ENCODE measurements around the gene AFDN.

AFDN gene

DNA sequence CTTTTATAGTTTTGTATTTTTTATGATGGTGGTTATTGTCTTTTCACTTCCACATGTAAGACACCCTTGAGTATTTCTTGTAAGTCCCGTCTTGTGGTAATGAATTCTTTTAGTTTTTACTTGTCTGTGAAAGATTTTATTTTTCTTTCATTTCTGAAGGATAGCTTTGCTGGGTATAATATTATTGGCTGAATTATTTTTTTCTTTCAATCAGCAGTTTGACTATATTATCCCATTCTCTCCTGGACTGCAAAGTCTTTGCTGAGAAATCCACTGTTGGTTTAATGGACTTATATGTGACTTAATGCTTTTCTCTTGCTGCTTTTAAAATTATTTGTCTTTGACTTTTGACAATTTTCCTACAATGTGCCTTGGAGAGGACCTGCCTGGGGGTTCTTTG lies 184.6 kb downstream of the AFDN start:
- TF ChIP-seq, protein P1, sequence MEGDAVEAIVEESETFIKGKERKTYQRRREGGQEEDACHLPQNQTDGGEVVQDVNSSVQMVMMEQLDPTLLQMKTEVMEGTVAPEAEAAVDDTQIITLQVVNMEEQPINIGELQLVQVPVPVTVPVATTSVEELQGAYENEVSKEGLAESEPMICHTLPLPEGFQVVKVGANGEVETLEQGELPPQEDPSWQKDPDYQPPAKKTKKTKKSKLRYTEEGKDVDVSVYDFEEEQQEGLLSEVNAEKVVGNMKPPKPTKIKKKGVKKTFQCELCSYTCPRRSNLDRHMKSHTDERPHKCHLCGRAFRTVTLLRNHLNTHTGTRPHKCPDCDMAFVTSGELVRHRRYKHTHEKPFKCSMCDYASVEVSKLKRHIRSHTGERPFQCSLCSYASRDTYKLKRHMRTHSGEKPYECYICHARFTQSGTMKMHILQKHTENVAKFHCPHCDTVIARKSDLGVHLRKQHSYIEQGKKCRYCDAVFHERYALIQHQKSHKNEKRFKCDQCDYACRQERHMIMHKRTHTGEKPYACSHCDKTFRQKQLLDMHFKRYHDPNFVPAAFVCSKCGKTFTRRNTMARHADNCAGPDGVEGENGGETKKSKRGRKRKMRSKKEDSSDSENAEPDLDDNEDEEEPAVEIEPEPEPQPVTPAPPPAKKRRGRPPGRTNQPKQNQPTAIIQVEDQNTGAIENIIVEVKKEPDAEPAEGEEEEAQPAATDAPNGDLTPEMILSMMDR (conservative IDR thresholded peaks at IDR 0.05; ENCODE audit: low read depth, low read length): no peak
- no peaks in the 10 kb centered on the region for H3K27me3 ChIP-seq (ENCODE audit: insufficient read depth, low read depth)
- H3K4me1 ChIP-seq (ENCODE audit: low read depth, poor library complexity, severe bottlenecking): peaks cover 9% of the 10 kb centered on the region
- H3K4me2 ChIP-seq: no peak overlapping the region
- H3K9ac ChIP-seq: no peak overlapping the region
- no peak overlapping the region for H2AFZ ChIP-seq (ENCODE audit: low read depth)
- no peaks in the 10 kb centered on the region for H3K36me3 ChIP-seq (ENCODE audit: insufficient read depth)
- H4K20me1 ChIP-seq (ENCODE audit: insufficient read depth): no peaks in the 10 kb centered on the region
- no peak overlapping the region for H3K4me3 ChIP-seq (IDR thresholded peaks at IDR 0.05; ENCODE audit: insufficient read depth, low read depth, low read length)
- H3K27ac ChIP-seq: no peak overlapping the region
- H3K79me2 ChIP-seq (ENCODE audit: insufficient read depth, low read depth): no peaks in the 10 kb centered on the region

DNA sequence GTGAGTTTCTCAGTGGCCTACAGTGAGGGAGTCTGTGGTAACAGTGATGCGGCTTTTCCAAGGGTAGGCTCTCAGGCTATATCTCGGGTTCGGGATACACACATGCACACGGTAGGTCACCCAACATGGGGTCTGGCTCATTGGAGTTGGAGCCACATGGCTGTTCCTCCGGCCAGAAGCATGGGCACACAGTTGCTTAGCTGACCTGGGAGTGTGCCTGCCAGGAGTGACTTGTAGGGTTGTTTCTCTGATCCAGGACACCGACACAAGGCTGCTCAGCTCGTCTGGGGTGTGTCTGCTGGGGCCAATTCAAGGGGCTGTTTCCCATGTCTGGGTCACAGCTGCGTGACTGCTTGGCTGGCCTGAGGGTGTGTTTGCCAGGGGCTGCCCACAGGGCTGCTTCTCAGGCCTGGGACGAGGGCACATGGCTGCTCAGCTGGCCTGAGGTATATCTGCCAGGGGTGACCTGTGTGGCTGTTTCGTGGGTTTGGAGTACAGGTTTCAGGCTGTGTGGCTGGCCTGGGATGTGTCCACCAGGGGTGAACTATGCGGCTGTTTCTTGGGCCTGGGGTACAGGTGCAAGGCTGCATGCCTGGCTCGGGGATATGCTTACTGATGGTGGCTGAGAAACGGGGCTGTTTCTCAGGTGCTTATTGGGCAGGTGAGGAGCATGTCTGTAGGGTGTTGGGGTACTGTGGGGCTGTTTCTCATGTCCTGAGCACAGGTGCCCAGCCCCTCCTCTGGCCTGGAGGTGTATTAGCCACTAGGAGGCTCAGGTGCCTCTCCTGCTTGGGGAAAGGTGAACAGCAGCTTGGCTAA lies 185.9 kb downstream of the AFDN start:
- no peak overlapping the region for H3K4me2 ChIP-seq
- H3K79me2 ChIP-seq (ENCODE audit: insufficient read depth, low read depth): no peaks in the 10 kb centered on the region

DNA sequence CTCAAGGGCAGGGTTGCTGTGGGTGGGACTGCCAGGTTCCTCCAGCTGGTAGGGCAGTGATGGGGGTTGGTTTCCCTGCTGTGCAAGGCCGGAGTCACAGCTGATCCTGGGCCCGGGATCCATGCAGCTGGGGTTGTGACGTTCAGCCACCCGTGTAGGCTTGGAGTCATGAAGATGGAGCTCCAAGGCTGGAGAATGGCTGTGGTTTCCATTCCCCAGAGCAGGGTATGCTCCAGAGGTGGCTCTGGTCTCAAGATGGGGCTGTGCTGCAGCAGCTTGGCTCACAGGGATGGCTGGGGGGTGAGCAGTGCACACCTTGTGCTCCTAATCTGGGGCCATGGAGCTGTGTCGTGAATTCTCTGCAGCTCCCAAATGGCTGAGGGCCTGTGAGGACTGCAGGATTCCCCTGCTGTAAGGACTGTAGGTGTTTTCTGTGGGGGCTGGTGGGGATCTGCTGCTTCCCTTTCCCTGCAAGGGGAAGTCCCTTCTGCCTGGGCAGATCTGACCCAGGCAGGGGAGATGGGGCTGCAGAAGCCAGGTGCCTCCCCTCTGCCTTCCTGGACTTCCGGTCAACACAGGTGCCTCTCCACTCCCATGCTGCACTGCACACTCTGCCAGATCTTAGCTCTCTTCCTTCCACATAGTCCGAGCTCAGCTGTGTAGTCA lies 186.7 kb downstream of the AFDN start:
- no peak overlapping the region for H3K27ac ChIP-seq
- H3K36me3 ChIP-seq (ENCODE audit: insufficient read depth): no peaks in the 10 kb centered on the region
- H4K20me1 ChIP-seq (ENCODE audit: insufficient read depth): no peaks in the 10 kb centered on the region
- H3K4me1 ChIP-seq (ENCODE audit: low read depth, poor library complexity, severe bottlenecking): no peaks in the 10 kb centered on the region
- H3K4me3 ChIP-seq (IDR thresholded peaks at IDR 0.05; ENCODE audit: insufficient read depth, low read depth, low read length): no peak overlapping the region
- H3K79me2 ChIP-seq (ENCODE audit: insufficient read depth, low read depth): no peaks in the 10 kb centered on the region
- H2AFZ ChIP-seq (ENCODE audit: low read depth): no peak overlapping the region
- TF ChIP-seq, protein P1 (conservative IDR thresholded peaks at IDR 0.05; ENCODE audit: low read depth, low read length): no peak
- no peaks in the 10 kb centered on the region for H3K27me3 ChIP-seq (ENCODE audit: insufficient read depth, low read depth)
- H3K9ac ChIP-seq: no peak overlapping the region
- H3K4me2 ChIP-seq: no peak overlapping the region

More for the DNA sequence above, 185.9 kb downstream of the AFDN start:
- H4K20me1 ChIP-seq (ENCODE audit: insufficient read depth): no peaks in the 10 kb centered on the region
- TF ChIP-seq, protein P1 (conservative IDR thresholded peaks at IDR 0.05; ENCODE audit: low read depth, low read length): no peak
- H3K27me3 ChIP-seq (ENCODE audit: insufficient read depth, low read depth): no peaks in the 10 kb centered on the region
- peaks cover 4% of the 10 kb centered on the region for H3K4me1 ChIP-seq (ENCODE audit: low read depth, poor library complexity, severe bottlenecking)
- H3K36me3 ChIP-seq (ENCODE audit: insufficient read depth): no peaks in the 10 kb centered on the region
- no peak overlapping the region for H3K4me3 ChIP-seq (IDR thresholded peaks at IDR 0.05; ENCODE audit: insufficient read depth, low read depth, low read length)
- no peak overlapping the region for H3K27ac ChIP-seq
- H2AFZ ChIP-seq (ENCODE audit: low read depth): no peak overlapping the region
- H3K9ac ChIP-seq: no peak overlapping the region

DNA sequence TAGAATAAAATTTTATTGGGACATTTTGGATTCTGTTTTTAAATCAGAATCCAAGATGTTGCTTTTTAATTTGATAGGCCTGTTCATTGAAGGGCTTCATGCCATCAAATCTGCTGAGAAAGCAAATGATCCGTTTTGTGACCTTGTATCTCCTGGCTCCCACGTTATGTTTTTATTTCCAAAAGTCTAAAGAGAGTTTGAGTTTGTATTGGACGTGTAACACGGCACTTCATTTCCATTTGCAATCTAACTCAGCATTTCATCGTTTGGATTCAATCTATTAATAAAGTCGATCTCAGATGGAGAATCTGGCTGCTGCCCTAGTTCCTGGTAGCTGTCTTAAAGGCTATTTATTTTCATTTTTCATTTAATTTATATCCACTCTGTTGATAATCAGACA lies 187.7 kb downstream of the AFDN start:
- no peak overlapping the region for H3K4me2 ChIP-seq
- no peaks in the 10 kb centered on the region for H3K27me3 ChIP-seq (ENCODE audit: insufficient read depth, low read depth)
- no peak overlapping the region for H3K4me3 ChIP-seq (IDR thresholded peaks at IDR 0.05; ENCODE audit: insufficient read depth, low read depth, low read length)
- H3K4me1 ChIP-seq (ENCODE audit: low read depth, poor library complexity, severe bottlenecking): no peaks in the 10 kb centered on the region
- no peaks in the 10 kb centered on the region for H3K79me2 ChIP-seq (ENCODE audit: insufficient read depth, low read depth)
- H3K36me3 ChIP-seq (ENCODE audit: insufficient read depth): no peaks in the 10 kb centered on the region
- no peak overlapping the region for H2AFZ ChIP-seq (ENCODE audit: low read depth)
- no peak overlapping the region for H3K9ac ChIP-seq
- H4K20me1 ChIP-seq (ENCODE audit: insufficient read depth): no peaks in the 10 kb centered on the region
- TF ChIP-seq, protein P1 (conservative IDR thresholded peaks at IDR 0.05; ENCODE audit: low read depth, low read length): no peak
- no peak overlapping the region for H3K27ac ChIP-seq

All from KMS-11 (cell line).